Ectodermal cell (in vitro differentiated cells): ENCODE data around the gene KCNH3.

Source experiments
- H3K27ac ChIP-seq: 2 replicates; pipeline ENCODE4 v1.7.0; 2013; ENCODE audit warnings: mild to moderate bottlenecking, low read depth, low read length; ENCODE audit not compliant: insufficient read depth, poor library complexity, severe bottlenecking
- H3K27me3 ChIP-seq: 2 replicates; pipeline ENCODE4 v1.7.0; 2013; ENCODE audit warnings: mild to moderate bottlenecking, low read length; ENCODE audit not compliant: insufficient read depth, control insufficient read depth, poor library complexity, severe bottlenecking
- H3K36me3 ChIP-seq: one replicate; pipeline ENCODE4 v1.7.0; 2013; ENCODE audit warnings: low read length; ENCODE audit not compliant: control insufficient read depth, insufficient read depth
- H3K4me1 ChIP-seq: one replicate; pipeline ENCODE4 v1.7.0; 2013; ENCODE audit warnings: low read length; ENCODE audit not compliant: control insufficient read depth, insufficient read depth
- H3K4me3 ChIP-seq: 2 replicates; pipeline ENCODE4 v1.7.0; 2013; ENCODE audit warnings: low read depth, low read length, control low read depth; ENCODE audit not compliant: insufficient read depth
- H3K9me3 ChIP-seq: 2 replicates; pipeline ENCODE4 v1.7.0; 2013; ENCODE audit warnings: mild to moderate bottlenecking, low read length, moderate library complexity; ENCODE audit not compliant: control insufficient read depth
- WGBS, 2 experiments: methylation state at CpG; one replicate each; pipeline ENCODE4 v1.1.7; 2013; ENCODE audit warnings: missing lambda C conversion rate in 2 of 2; 5-methylcytosine and 5-hydroxymethylcytosine counted together

The KCNH3 gene

GRCh38 chr12:49552899-49553298, 14.1 kb downstream of the KCNH3 start:
- no peaks in the 10 kb centered on the region for H3K36me3 ChIP-seq
- no peaks in the 10 kb centered on the region for H3K9me3 ChIP-seq
- no peak overlapping the region for H3K27ac ChIP-seq
- H3K4me3 ChIP-seq: no peak overlapping the region
- 87 to 90% methylated on average over 8 of the region's 8 CpGs for WGBS, 2 experiments
- H3K27me3 ChIP-seq: peaks cover 31% of the 10 kb centered on the region
- peaks cover 9% of the 10 kb centered on the region for H3K4me1 ChIP-seq

GRCh38 chr12:49553512-49554088, 14.8 kb downstream of the KCNH3 start:
- WGBS, 2 experiments: 66 to 74% methylated on average over 2 of the region's 2 CpGs
- Histone ChIP-seq H3K4me3 (no peak overlapping the region), H3K27me3 (peaks cover 24% of the 10 kb centered on the region), H3K36me3 (peaks cover 2% of the 10 kb centered on the region), H3K27ac (no peak overlapping the region), H3K9me3 (no peaks in the 10 kb centered on the region), H3K4me1 (peaks cover 9% of the 10 kb centered on the region)

- no peak overlapping the region for H3K27ac ChIP-seq
- H3K27me3 ChIP-seq: peaks cover 17% of the 10 kb centered on the region
- H3K36me3 ChIP-seq: peaks cover 9% of the 10 kb centered on the region
- H3K9me3 ChIP-seq: no peaks in the 10 kb centered on the region
- no peak overlapping the region for H3K4me3 ChIP-seq
- 90 to 92% methylated on average over 15 of the region's 15 CpGs for WGBS, 2 experiments
- H3K4me1 ChIP-seq: peaks cover 4% of the 10 kb centered on the region
Measured at GRCh38 chr12:49554266-49554665, 15.4 kb downstream of the KCNH3 start.

- Histone ChIP-seq H3K27me3 (peaks cover 2% of the 10 kb centered on the region), H3K36me3 (peaks cover 21% of the 10 kb centered on the region), H3K9me3 (no peaks in the 10 kb centered on the region), H3K4me3 (no peak overlapping the region), H3K27ac (no peak overlapping the region), H3K4me1 (no peaks in the 10 kb centered on the region)
- 94 to 95% methylated on average over 18 of the region's 18 CpGs for WGBS, 2 experiments
Measured at GRCh38 chr12:49555631-49556390, 17.0 kb downstream of the KCNH3 start.

GRCh38 chr12:49556391-49557186, 17.8 kb downstream of the KCNH3 start:
- Histone ChIP-seq H3K4me1 (no peaks in the 10 kb centered on the region), H3K36me3 (peaks cover 28% of the 10 kb centered on the region), H3K27ac (peak overlapping the region; percentile 36), H3K27me3 (no peaks in the 10 kb centered on the region), H3K4me3 (no peak overlapping the region), H3K9me3 (no peaks in the 10 kb centered on the region)
- WGBS, 2 experiments: 95% methylated on average over 12 of the region's 12 CpGs

- H3K27ac ChIP-seq: no peak overlapping the region
- H3K4me3 ChIP-seq: no peak overlapping the region
- 95 to 96% methylated on average over 18 of the region's 18 CpGs for WGBS, 2 experiments
- H3K4me1 ChIP-seq: no peaks in the 10 kb centered on the region
- no peaks in the 10 kb centered on the region for H3K9me3 ChIP-seq
- H3K27me3 ChIP-seq: no peaks in the 10 kb centered on the region
- H3K36me3 ChIP-seq: peaks cover 34% of the 10 kb centered on the region
Measured at GRCh38 chr12:49557187-49557916, 18.5 kb downstream of the KCNH3 start.

GRCh38 chr12:49557917-49558215, 19.0 kb downstream of the KCNH3 start:
- Histone ChIP-seq H3K36me3 (peaks cover 38% of the 10 kb centered on the region), H3K4me3 (no peak overlapping the region), H3K27me3 (no peaks in the 10 kb centered on the region), H3K4me1 (no peaks in the 10 kb centered on the region), H3K27ac (no peak overlapping the region), H3K9me3 (no peaks in the 10 kb centered on the region)
- 88 to 90% methylated on average over 7 of the region's 7 CpGs for WGBS, 2 experiments

GRCh38 chr12:49558526-49558925, 19.7 kb downstream of the KCNH3 start:
- H3K4me1 ChIP-seq: no peaks in the 10 kb centered on the region
- no peaks in the 10 kb centered on the region for H3K27me3 ChIP-seq
- no peak overlapping the region for H3K27ac ChIP-seq
- H3K9me3 ChIP-seq: no peaks in the 10 kb centered on the region
- H3K4me3 ChIP-seq: no peak overlapping the region
- peaks cover 44% of the 10 kb centered on the region for H3K36me3 ChIP-seq
- WGBS, 2 experiments: 96 to 97% methylated on average over 13 of the region's 13 CpGs

GRCh38 chr12:49559011-49559675, 20.3 kb downstream of the KCNH3 start:
- H3K9me3 ChIP-seq: no peaks in the 10 kb centered on the region
- WGBS, 2 experiments: 96% methylated on average over 17 of the region's 17 CpGs
- H3K4me1 ChIP-seq: no peaks in the 10 kb centered on the region
- H3K27ac ChIP-seq: no peak overlapping the region
- peaks cover 50% of the 10 kb centered on the region for H3K36me3 ChIP-seq
- H3K27me3 ChIP-seq: no peaks in the 10 kb centered on the region
- H3K4me3 ChIP-seq: no peak overlapping the region
